NB4 (cell line): ENCODE results near the gene CYBB.

Experiments used
- DNase-seq: peaks from one replicate; pipeline ENCODE4 v3.0.0; 2010; ENCODE audit warnings: low read depth
- H3K4me3 ChIP-seq: one replicate; pipeline ENCODE4 v1.5.1; 2011; ENCODE audit warnings: mild to moderate bottlenecking, low read depth, low read length, moderate library complexity
- MYC ChIP-seq: IDR thresholded peaks from 2 replicates; pipeline ENCODE4 v1.6.1; 2011; ENCODE audit warnings: low read depth, low read length
- POLR2A ChIP-seq: IDR thresholded peaks from 2 replicates; pipeline ENCODE4 v1.6.1; 2011; ENCODE audit warnings: mild to moderate bottlenecking; ENCODE audit not compliant: insufficient read length; ENCODE audit errors: extremely low read depth
- TF ChIP-seq, protein P1 (sequence below): IDR thresholded peaks from one replicate; pipeline ENCODE4 v1.5.1; 2012; ENCODE audit warnings: low read depth, low read length
- TF ChIP-seq, protein P2 (sequence below): IDR thresholded peaks from 2 replicates; pipeline ENCODE4 v1.6.1; 2011; ENCODE audit warnings: low read depth, low read length

The CYBB gene

DNA sequence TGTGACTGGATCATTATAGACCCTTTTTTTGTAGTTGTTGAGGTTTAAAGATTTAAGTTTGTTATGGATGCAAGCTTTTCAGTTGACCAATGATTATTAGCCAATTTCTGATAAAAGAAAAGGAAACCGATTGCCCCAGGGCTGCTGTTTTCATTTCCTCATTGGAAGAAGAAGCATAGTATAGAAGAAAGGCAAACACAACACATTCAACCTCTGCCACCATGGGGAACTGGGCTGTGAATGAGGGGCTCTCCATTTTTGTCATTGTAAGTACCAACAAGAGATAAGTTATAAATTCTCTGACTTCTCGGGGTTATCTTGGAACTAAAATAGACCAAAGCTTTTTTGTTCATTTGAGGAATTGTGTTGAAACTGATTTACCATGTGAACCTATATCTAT lies at the start of gene CYBB:
TSS of gene CYBB (plus strand) at position 203 of the 400 bp plus-strand sequence. CDS start at position 222, 19 bp downstream.
- H3K4me3 ChIP-seq, result peak within 1 kb of the TSS; percentile 71
- DNase-seq, result peak; percentile 50
- TF ChIP-seq, protein P1, sequence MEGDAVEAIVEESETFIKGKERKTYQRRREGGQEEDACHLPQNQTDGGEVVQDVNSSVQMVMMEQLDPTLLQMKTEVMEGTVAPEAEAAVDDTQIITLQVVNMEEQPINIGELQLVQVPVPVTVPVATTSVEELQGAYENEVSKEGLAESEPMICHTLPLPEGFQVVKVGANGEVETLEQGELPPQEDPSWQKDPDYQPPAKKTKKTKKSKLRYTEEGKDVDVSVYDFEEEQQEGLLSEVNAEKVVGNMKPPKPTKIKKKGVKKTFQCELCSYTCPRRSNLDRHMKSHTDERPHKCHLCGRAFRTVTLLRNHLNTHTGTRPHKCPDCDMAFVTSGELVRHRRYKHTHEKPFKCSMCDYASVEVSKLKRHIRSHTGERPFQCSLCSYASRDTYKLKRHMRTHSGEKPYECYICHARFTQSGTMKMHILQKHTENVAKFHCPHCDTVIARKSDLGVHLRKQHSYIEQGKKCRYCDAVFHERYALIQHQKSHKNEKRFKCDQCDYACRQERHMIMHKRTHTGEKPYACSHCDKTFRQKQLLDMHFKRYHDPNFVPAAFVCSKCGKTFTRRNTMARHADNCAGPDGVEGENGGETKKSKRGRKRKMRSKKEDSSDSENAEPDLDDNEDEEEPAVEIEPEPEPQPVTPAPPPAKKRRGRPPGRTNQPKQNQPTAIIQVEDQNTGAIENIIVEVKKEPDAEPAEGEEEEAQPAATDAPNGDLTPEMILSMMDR, result no peak

DNA sequence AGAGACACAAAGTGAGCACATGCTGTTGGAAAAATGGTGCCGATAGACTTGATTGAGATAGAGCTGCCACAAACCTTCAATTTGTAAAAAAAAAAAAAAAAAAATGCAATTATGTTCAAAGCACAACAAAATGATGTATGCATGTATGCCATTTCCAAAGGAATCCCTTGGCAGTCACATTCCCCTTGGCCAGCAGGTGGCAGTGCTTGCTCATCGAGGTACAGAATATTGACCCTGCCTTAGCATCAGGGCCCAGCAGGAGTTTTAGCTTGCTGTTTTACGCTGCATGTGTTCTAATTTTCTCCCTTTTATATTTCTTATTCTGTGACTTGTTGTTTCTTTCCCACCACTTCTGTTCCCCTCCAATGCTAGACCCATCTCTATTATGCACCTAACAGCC lies 34.5 kb upstream of the CYBB start:
- DNase-seq, result peak; percentile 86
- peak overlapping the region; percentile 6 for H3K4me3 ChIP-seq
- TF ChIP-seq, protein P1, result peak; percentile 60
- TF ChIP-seq MYC, result 0 out of 2 replicates have a peak, but pooled peaks have one; percentile 30
- TF ChIP-seq POLR2A, result no peak
- TF ChIP-seq, protein P2, sequence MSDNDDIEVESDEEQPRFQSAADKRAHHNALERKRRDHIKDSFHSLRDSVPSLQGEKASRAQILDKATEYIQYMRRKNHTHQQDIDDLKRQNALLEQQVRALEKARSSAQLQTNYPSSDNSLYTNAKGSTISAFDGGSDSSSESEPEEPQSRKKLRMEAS, result peak; percentile 44

DNA sequence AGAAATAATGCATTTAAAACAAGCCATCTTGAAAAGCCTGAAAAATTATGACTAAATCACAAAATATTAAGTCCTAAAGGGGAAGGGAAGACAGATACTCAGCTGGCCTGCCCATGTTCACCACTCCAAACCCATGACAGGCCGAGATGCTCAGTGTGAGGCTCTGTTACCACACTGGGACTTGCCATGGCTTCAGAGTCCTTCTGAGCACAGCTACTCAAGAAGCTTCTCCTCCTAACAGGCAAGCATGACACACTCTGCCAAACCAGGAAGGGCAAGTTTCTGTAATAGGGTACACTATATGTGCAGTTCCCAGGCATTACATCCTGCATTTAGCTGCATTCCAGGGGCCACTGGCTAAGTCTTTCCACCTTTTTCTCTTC lies 34.0 kb upstream of the CYBB start:
- DNase-seq, result no peak
- peak overlapping the region; percentile 6 for H3K4me3 ChIP-seq

DNA sequence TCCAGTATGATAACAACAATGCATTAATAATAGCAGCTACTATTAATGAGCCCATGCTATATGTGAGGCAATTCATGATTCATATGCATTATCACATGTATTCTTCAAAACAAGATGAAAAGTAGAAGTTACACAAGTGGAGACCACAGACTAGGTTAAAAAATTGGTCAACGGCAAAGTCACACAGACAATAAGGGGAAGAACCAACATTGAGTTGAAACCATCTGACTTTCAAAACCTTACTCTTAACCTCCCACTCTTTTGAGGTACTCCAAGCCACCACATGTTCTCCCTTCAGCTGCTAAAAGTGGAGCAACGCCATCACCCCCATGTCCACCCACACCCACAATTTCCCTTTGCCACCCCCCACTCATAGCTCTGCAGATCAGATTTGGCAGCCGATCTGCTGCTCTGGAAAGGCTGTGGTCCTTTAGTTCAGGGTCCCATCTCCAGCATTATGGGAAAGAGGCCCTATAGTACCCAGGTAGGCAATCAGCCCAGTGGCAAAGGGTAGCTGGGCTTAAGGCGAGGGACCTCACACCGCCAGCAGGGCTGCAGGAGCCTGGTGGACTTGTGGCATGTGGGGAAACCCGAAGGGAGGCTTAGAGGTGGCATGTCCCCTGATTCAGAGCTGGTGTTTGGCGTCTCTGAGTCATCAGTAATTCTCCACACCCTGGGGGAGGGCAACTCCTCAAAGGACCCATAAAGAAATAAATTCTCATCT lies 33.5 kb upstream of the CYBB start:
- TF ChIP-seq, protein P1, result no peak
- no peak for TF ChIP-seq POLR2A
- peak; percentile 62 for TF ChIP-seq MYC
- TF ChIP-seq, protein P2, result peak; percentile 71
- H3K4me3 ChIP-seq, result no peak overlapping the region
- peak; percentile 95 for DNase-seq

More for the DNA sequence above, 34.0 kb upstream of the CYBB start:
- TF ChIP-seq, protein P2, result no peak
- TF ChIP-seq, protein P1, result no peak
- TF ChIP-seq MYC (no peak), POLR2A (no peak)

DNA sequence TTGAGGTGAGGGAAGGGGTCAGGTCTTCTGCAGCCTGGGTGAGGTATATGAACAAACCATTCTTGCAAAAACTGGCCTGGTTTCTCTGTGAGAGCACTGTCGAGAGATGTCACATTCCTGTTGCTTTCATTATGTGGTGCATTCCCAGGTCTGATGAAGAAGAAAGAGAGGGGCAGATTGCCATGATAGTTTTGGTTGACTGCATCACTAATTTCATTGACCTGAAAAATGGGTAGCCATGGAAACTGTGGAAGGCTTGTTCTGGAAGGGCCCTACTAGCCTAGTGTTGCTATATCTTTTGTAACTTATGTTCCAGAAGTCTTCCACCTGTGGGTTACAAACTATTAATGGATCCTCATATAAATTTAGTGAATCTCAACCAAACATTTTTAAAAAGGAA lies 32.9 kb upstream of the CYBB start:
- peak overlapping the region; percentile 16 for H3K4me3 ChIP-seq

More for the DNA sequence above, 32.9 kb upstream of the CYBB start:
- DNase-seq, result no peak
- no peak for TF ChIP-seq POLR2A
- TF ChIP-seq, protein P1, result no peak
- no peak for TF ChIP-seq MYC
- TF ChIP-seq, protein P2, result no peak
